GM12874 (cell line): Measurements from ENCODE around the gene GRIK3.

Source experiments
- CTCF ChIP-seq: IDR thresholded peaks from 2 replicates; pipeline ENCODE4 v1.5.1; 2011; ENCODE audit warnings: low read depth, mild to moderate bottlenecking, control low read depth, low read length, moderate library complexity; ENCODE audit not compliant: insufficient read depth

The GRIK3 gene

GRCh38 chr1:36797761-36798160 lies 236.6 kb downstream of the GRIK3 start:
- TF ChIP-seq CTCF, result no peak

- TF ChIP-seq CTCF, result no peak
Observed at GRCh38 chr1:36796733-36797132, 237.6 kb downstream of the GRIK3 start.

DNA sequence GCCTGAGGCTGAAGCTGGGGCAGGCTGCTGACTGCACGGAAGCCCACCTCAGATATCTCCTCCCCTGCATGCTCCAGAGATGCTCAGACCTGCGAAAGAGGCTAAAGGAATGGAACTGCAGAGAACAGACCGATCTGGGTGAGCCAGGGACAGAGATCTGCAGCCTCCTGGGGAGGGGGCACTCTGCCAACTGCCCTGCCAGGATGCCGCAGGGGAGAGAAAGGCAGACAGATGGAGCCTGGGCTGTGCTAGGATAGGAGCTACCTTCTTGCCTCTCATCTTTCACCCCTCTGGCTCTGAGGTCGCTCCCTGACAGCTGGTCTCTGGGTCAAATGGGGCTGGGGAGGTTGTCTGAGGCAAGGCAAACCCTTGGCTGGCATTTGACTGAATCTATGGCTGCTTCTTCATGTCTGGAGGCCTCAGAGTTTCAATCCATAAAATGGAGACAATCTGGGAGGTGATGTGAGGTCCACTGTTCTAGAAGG lies 238.2 kb downstream of the GRIK3 start:
- no peak for TF ChIP-seq CTCF

GRCh38 chr1:36794460-36794859 lies 239.9 kb downstream of the GRIK3 start:
- TF ChIP-seq CTCF, result no peak

GRCh38 chr1:36793452-36793851 lies 240.9 kb downstream of the GRIK3 start:
- TF ChIP-seq CTCF, result no peak

DNA sequence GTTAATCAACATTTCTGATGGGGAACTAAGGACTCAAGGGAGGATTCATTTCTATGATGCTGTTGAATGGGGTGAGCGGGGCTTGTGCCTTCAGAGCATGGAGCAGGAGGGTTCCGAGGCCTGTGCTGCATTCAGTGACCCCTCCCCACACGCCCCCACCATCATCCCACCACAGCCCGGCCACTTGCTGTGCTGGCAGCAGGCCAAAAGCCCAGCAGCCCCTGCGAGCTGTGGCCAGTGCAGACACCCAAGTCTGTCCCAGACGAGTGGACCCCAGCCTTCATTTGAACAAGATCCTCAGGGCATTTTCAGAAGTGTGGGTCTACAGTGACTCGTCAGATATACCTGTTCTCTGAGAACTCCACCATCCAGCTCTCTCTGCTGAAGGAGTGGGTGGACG lies 242.0 kb downstream of the GRIK3 start:
- no peak for TF ChIP-seq CTCF

DNA sequence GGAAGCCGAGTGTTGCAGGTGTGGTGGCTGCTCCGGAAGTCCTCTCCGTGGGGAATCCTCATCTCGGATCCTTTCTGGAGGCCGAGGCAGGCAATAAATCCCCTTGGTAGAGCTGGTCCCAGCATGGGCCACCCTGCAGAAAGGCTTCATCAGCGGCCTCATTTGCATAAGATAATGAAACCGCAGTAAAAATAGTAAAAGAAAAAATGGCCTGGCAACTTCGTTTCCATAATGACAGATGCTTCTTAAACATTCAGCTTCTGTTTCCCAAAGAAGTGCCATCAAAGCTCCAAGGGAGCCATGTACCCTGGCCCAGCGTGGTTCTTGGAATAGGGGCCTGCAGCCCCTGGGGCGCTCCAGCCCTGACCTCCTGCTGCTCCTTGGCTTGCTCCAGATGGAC lies 244.1 kb downstream of the GRIK3 start:
- no peak for TF ChIP-seq CTCF

DNA sequence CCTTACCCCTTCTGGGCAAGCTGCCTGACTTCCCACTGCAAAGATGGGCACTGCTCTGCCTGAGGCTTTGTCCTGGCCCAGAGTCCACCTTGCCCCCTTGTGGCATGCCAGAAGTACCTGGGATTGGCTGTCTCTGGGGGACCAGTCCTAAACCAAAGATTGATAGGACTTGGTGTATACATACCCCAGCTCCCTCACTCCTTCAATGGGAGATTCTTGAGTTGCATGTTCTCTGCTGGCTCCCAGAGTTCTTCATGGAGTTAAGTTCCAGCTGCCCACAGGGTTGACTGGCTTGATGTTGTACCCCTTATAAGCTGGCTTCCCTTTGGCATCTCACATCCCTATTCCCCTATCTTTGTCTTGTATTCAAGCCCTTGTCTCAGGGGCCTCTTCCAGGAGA lies 244.8 kb downstream of the GRIK3 start:
- TF ChIP-seq CTCF, result no peak
